Neural cell (in vitro differentiated cells): Measurements from ENCODE around the gene KRTAP10-3. TPM values are rescaled to one million over a fixed set of nuclear protein-coding genes. Genes with fewer than 3 reads are reported as not detected.

Experiments
- H2AFZ ChIP-seq: fragments of 200-600, 300-800 bp; sonication (generic), shearing (Covaris generic); 2 replicates; pipeline ENCODE4 v1.6.0; 2014; ENCODE audit warnings: low read depth, mild to moderate bottlenecking, antibody characterized with exemption, low read length, moderate library complexity
- H3F3A ChIP-seq: fragments of 200-600 bp; shearing (Covaris generic); 2 replicates; pipeline ENCODE4 v1.6.1; 2016; ENCODE audit warnings: mild to moderate bottlenecking, moderate library complexity, mixed read lengths, antibody characterized with exemption, low read length; ENCODE audit not compliant: insufficient read depth, poor library complexity, severe bottlenecking
- H3K27ac ChIP-seq: fragments of 200-600, 300-800 bp; sonication (generic), shearing (Covaris generic); 2 replicates; pipeline ENCODE4 v1.5.1; 2014; ENCODE audit warnings: mild to moderate bottlenecking, low read length, moderate library complexity
- H3K27me3 ChIP-seq: fragments of 300-800, 200-600 bp; sonication (generic), shearing (Covaris generic); 2 replicates; pipeline ENCODE4 v1.6.0; 2014; ENCODE audit warnings: mild to moderate bottlenecking, low read depth, low read length, moderate library complexity; ENCODE audit not compliant: insufficient read depth
- H3K36me3 ChIP-seq: fragments of 300-800, 200-600 bp; sonication (generic), shearing (Covaris generic); 2 replicates; pipeline ENCODE4 v1.5.1; 2014; ENCODE audit warnings: mild to moderate bottlenecking, antibody characterized with exemption, low read length, moderate library complexity; ENCODE audit not compliant: insufficient read depth
- H3K4me2 ChIP-seq: fragments of 300-800, 200-600 bp; sonication (generic), shearing (Covaris generic); 2 replicates; pipeline ENCODE4 v1.6.0; 2014; ENCODE audit warnings: mild to moderate bottlenecking, low read length
- H3K4me3 ChIP-seq: fragments of 300-800, 200-600 bp; sonication (generic), shearing (Covaris generic); 2 replicates; pipeline ENCODE4 v1.5.1; 2014; ENCODE audit warnings: mild to moderate bottlenecking, low read length, moderate library complexity
- H3K79me2 ChIP-seq: fragments of 200-600 bp; shearing (Covaris generic); replicated peaks from 2 replicates; pipeline ENCODE4 v1.6.0; 2014; ENCODE audit warnings: mild to moderate bottlenecking, low read length, moderate library complexity; ENCODE audit not compliant: insufficient read depth
- H3K9ac ChIP-seq: fragments of 300-800, 200-600 bp; sonication (generic), shearing (Covaris generic); 2 replicates; pipeline ENCODE4 v1.6.1; 2016; ENCODE audit warnings: mild to moderate bottlenecking, low read length, mixed read lengths
- H3K9me2 ChIP-seq: fragments of 200-600 bp; shearing (Covaris generic); 2 replicates; pipeline ENCODE4 v1.6.1; 2016; ENCODE audit warnings: mild to moderate bottlenecking, low read length, mixed read lengths; ENCODE audit not compliant: insufficient read depth
- H3K9me3 ChIP-seq: fragments of 200-600, 300-800 bp; sonication (generic), shearing (Covaris generic); 2 replicates; pipeline ENCODE4 v1.6.1; 2016; ENCODE audit warnings: mild to moderate bottlenecking, mixed run types, low read length, moderate library complexity, mixed read lengths
- H4K20me1 ChIP-seq: fragments of 200-600 bp; shearing (Covaris generic); 2 replicates; pipeline ENCODE4 v1.6.1; 2016; ENCODE audit warnings: mild to moderate bottlenecking, mixed run types; ENCODE audit not compliant: insufficient read depth
- CTCF ChIP-seq: fragments of 450-650 bp; IDR thresholded peaks from 2 replicates; pipeline ENCODE4 v1.5.1; 2014; ENCODE audit warnings: antibody characterized with exemption, mild to moderate bottlenecking, moderate library complexity; ENCODE audit not compliant: poor library complexity, severe bottlenecking
- EP300 ChIP-seq: fragments of 450-650 bp; conservative IDR thresholded peaks from 2 replicates; pipeline ENCODE4 v1.6.1; 2014; ENCODE audit warnings: antibody characterized with exemption, mild to moderate bottlenecking, moderate library complexity; ENCODE audit not compliant: poor library complexity, severe bottlenecking
- EZH2 ChIP-seq: fragments of 200-600, 300-800 bp; shearing (Covaris generic), sonication (generic); IDR thresholded peaks from 2 replicates; pipeline ENCODE4 v1.6.1; 2014; ENCODE audit warnings: antibody characterized with exemption, low read length, borderline replicate concordance, mild to moderate bottlenecking; ENCODE audit not compliant: insufficient read depth, poor library complexity, severe bottlenecking
- POLR2AphosphoS5 ChIP-seq: IDR thresholded peaks from 2 replicates; pipeline ENCODE4 v1.6.1; 2012
- RAD21 ChIP-seq: fragments of 450-650 bp; conservative IDR thresholded peaks from 2 replicates; pipeline ENCODE4 v1.6.1; 2014; ENCODE audit warnings: antibody characterized with exemption, mild to moderate bottlenecking, moderate library complexity
- REST ChIP-seq: IDR thresholded peaks from 2 replicates; pipeline ENCODE4 v1.6.1; 2012; ENCODE audit warnings: borderline replicate concordance
- TAF1 ChIP-seq: IDR thresholded peaks from 2 replicates; pipeline ENCODE4 v1.6.1; 2012; ENCODE audit warnings: low read depth
- polyA plus RNA-seq: library from polyadenylated mRNA; depleted of rRNA; stranded (reverse); fragments of >200 nt; gene quantifications from 2 replicates; pipeline ENCODE4 v1.2.3, GENCODE V29; 2014

The KRTAP10-3 gene
- polyA plus RNA-seq, 1 donor from 2014 or later: not detected

GRCh38 chr21:44589094-44589493 is 30.5 kb upstream of the KRTAP10-3 start:
- no peak overlapping the region for H3K4me3 ChIP-seq
- TF ChIP-seq EP300: no peak
- no peak for TF ChIP-seq POLR2AphosphoS5
- TF ChIP-seq TAF1: no peak
- no peak for TF ChIP-seq RAD21
- no peak for TF ChIP-seq CTCF
- TF ChIP-seq REST: no peak
- H3K9ac ChIP-seq: no peak overlapping the region
- no peak overlapping the region for H2AFZ ChIP-seq
- H3K36me3 ChIP-seq: no peaks in the 10 kb centered on the region
- H3F3A ChIP-seq: no peaks in the 10 kb centered on the region
- no peaks in the 10 kb centered on the region for H3K27me3 ChIP-seq
- H3K27ac ChIP-seq: no peak overlapping the region
- no peaks in the 10 kb centered on the region for H4K20me1 ChIP-seq
- H3K4me2 ChIP-seq: no peak overlapping the region
- no peaks in the 10 kb centered on the region for H3K9me3 ChIP-seq
- H3K79me2 ChIP-seq: no peaks in the 10 kb centered on the region
- H3K9me2 ChIP-seq: no peaks in the 10 kb centered on the region

- no peak overlapping the region for H3K4me2 ChIP-seq
- no peaks in the 10 kb centered on the region for H3K27me3 ChIP-seq
- H3K36me3 ChIP-seq: no peaks in the 10 kb centered on the region
- no peaks in the 10 kb centered on the region for H3K79me2 ChIP-seq
- H4K20me1 ChIP-seq: no peaks in the 10 kb centered on the region
- H3K9ac ChIP-seq: no peak overlapping the region
- no peak overlapping the region for H3K4me3 ChIP-seq
- no peaks in the 10 kb centered on the region for H3K9me2 ChIP-seq
- H3F3A ChIP-seq: no peaks in the 10 kb centered on the region
- no peak overlapping the region for H3K27ac ChIP-seq
- H2AFZ ChIP-seq: no peak overlapping the region
- H3K9me3 ChIP-seq: no peaks in the 10 kb centered on the region
- TF ChIP-seq EZH2 (no peak), EP300 (no peak), CTCF (no peak), POLR2AphosphoS5 (no peak), REST (no peak)
These were observed 27.3 kb upstream of the KRTAP10-3 start for GRCh38 chr21:44585892-44586291.
